CMK (cell line): Measurements from ENCODE around the gene EMX2.

Source experiments
- DNase-seq: peaks from one replicate; pipeline ENCODE4 v3.0.0-alpha.2; 2010; ENCODE audit warnings: low read depth

The EMX2 gene

DNA sequence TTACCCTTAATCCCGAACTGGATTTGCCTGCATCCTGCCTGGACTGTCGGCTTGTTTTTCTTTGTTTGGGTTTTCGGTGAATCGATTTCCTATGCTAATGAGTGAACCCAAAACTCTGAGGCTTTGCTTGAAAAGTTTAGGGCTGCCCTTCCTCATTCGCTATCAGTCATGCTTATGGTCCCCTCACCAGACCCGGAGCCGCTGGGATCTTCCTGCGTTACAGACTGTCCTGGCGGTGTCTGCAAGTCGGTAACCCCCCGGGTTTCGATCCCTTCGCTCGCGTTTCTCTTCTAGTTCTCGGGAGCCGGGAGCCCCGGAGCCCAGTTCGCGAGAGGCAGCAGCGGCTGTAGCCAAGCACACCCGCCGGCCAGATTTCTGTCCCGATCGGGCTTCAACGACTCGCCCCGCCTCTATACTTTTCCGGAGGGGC is 2.2 kb downstream of the EMX2 start:
- DNase-seq = no peak

DNA sequence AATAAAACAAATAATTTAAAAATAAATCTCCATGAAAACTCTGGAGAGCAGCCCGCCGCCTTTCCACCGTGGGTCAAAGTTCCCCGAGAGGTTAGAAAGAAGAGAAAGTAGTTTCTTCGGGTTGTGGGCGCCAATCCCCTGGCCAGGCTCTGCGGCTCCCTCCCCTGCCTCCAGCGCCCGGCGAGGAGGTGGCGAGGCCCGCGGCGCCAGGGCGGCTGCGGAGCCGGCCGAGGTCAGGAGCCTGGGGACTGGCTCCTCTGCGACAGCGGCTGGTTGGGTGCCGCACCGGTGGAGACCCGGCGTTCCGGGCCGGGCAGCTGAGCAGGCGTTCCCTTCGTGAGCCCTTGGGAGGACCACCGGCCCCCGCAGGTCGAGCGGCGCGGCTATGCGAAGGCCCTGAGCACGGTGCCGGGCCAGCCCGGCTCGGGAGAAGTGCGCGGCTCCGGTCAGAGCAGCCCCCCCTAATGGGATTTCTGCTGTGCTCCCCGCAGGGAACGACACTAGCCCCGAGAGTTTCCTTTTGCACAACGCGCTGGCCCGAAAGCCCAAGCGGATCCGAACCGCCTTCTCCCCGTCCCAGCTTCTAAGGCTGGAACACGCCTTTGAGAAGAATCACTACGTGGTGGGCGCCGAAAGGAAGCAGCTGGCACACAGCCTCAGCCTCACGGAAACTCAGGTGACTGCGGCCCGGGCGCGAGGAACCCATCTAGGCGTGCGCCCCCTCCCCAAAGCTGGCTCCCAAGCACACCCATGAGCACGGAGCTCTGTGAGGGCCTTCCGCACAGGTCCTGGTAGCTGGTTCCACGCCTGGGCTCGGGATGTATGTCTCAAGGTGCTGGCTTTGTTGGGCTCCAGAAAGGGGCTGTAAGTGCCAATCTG is 2.8 kb downstream of the EMX2 start:
- DNase-seq = no peak

DNA sequence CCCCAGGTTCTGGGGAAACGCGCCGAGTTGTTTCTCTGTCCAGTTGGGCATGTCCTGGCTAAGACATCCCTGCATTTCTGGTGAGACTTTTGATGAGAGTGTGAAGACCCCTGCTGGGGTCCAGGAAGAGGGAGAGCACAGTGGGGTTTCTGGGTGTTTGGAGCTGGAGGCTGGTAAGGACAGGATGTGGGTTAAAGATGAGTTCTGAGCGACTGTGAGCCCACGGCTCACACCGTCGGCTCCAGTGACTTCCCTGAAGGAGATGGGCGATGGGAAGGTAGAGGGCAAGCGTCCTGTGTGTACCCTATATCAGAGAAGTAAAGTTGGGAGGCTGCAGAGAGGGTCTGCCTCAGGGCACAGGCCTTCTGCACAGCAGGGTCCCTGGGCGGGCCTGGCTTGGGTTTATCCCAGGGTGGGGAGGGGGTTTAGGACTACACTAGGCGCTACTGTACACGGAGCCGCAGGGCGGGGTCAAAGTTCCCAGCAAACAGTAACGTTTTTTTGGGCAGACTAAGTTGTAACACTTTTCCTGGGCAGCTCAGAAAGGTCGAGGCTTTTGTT is 3.6 kb downstream of the EMX2 start:
- DNase-seq = no peak

DNA sequence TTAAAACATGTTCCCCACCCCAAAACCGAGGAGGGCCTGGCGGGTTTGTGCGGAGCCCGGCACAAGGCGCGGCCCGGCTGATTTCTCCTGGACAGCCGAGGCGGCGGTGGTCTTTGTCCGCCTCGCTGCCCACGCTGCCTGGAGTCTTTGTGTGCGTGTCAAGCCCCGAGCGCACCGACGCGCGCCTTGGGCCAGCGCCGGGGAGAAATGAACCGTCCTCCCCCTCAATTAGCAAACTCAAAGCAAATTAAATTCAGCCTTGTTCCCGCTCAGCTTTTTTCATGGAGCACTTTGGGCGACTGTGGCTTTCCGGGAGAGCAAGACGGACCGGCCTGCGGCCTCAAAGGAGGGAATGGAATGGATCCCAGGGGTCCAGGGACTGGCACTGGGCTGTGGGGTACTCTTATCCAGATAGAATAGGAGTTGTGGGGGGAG is 4.1 kb downstream of the EMX2 start:
- DNase-seq = no peak

DNA sequence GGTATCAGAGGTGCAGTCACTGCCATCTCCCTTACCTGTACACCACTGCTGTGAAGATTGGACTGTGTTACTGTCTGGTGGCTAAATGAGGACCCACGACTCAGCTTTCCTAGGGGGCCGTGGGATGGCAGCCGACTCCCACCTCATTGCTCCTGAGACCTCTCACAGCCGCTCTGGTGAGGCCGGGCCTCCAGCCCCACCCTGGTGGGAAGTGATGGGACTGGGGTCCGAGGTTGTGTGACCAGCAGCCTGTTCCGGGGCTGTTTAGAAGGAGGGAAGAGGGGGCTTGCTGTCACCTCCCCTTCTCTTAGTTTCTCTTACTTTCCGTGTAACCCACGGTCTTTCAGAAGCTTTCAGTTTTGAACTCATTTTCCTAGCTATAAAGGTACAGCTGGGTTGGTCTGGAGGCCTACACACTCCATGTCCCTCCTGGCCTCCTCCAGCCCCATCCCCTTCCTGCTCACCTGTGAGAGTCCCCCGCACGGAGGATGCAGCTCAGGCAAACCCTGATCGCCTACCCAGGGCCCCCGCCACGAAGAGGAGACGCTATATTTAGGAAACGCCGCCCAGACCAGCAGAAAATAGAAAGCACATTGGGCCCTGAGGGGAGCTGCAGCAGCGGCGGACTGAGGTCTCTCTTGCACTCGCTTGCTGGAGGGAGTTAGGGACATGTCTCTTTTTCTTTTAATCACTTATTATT is 4.6 kb downstream of the EMX2 start:
- DNase-seq = no peak

DNA sequence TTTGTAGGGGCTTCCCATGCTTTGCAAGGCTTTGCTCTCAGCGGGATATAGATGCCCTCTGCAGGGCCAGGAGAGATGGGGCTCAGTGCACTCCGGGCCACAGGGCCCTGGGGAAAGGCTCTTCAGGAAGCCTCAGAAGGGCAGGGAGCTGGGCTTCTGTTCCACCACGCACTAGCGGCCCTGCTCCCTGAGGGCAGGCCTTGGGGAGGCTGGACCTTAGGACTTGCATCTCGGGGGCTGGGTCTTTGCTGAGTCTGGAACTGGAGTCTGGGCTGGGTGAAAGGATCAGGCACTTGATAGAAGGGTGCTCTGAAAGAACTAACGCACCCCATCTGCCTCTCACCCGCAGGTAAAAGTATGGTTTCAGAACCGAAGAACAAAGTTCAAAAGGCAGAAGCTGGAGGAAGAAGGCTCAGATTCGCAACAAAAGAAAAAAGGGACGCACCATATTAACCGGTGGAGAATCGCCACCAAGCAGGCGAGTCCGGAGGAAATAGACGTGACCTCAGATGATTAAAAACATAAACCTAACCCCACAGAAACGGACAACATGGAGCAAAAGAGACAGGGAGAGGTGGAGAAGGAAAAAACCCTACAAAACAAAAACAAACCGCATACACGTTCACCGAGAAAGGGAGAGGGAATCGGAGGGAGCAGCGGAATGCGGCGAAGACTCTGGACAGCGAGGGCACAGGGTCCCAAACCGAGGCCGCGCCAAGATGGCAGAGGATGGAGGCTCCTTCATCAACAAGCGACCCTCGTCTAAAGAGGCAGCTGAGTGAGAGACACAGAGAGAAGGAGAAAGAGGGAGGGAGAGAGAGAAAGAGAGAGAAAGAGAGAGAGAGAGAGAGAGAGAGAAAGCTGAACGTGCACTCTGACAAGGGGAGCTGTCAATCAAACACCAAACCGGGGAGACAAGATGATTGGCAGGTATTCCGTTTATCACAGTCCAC is 5.4 kb downstream of the EMX2 start:
- DNase-seq = no peak

DNA sequence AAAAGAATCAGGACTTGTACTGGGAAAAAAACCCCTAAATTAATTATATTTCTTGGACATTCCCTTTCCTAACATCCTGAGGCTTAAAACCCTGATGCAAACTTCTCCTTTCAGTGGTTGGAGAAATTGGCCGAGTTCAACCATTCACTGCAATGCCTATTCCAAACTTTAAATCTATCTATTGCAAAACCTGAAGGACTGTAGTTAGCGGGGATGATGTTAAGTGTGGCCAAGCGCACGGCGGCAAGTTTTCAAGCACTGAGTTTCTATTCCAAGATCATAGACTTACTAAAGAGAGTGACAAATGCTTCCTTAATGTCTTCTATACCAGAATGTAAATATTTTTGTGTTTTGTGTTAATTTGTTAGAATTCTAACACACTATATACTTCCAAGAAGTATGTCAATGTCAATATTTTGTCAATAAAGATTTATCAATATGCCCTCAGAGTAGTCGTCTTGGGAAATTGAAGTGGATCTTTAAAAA is 6.6 kb downstream of the EMX2 start:
- no peak for DNase-seq

DNA sequence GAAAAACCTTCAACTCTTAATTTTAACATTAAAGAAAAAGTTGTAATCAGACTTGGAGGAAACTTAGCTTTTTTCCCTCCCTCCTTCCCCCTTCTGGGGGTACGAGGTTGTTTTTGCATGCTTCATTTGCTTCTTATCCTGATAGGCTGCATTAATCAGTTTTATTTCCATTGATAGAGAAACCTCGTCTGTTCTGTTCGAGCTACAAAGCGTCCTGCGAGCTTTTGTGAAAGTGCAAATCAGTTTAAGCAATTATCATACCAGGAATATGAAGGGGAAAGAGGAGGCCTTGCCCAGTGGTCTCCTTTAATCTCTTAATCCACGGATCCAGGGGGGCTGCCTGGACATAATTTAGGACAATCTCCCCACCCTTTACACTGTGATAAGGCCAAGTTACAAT is 7.5 kb downstream of the EMX2 start:
- DNase-seq = no peak

DNA sequence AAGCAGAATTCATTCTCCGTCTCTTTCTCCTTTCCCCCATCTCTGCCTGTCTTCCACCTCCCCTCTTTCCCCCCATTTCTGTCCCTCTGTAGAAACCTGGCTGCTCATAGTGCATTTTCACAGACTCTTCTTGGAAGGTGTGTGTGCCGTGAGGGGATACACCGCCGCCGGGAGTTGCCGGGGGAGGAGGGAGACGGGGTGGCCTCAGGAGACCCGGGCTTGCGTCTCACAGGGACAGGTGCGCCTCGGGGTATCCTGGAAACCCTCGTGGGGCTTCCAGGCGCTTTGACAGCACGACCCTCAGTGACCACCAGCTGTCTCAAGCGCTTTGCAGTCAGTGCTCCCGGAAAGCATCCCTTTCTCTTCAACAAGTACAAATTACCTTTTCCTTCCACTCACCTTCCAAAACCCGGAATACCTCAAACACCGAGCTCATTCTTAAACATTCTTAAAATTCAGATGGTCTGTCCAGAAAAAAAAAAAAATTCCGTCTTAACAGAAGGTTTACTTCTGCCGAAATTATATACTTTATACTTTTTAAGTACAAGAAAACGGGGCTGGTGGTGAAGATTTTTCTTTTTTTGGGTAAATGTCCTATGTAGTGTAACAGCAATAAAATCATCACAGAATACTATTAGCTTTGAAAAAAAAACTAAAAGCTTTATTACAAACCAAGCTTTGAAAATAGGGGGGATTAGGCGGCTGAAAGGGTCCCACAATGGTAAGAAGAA is 8.2 kb downstream of the EMX2 start:
- DNase-seq = no peak

DNA sequence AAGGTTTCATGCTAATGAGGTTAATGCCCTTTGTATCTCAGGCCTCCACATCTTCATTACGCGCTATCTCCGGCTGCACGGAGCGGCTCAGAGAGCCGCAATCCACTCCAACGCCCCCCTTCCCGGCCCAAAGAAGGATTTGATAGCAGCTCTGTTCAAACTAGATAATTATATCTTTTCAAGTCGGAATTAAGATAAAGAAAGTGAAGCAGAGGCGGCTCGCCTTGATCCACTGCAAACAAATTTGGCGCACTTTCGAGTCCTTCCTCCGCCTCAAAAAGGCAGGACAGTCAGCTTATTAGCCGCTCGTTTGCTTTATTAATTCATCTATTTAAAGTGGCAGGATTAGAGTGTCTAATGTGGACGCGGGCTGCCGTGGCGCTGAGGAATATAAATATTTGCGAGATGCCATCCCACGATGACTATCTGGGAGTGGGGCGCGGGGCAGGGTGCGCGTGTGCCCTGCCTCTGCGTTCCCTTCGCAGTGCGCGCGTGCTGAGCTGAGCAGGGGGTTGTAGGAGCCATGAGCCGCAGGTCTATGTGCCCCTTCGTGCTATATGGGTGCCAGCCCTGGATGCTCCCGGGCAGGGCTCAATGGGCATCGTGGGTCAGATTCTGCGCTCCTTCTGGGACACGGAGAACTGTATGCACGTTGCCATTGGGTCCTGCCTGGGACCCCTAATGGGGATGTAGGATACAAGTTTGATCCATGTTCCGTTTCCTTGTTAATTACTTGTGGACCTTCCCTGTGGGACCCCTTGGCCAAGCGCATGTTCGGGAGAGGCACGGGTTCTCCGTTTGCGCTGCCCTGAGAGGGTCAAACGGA is 9.0 kb downstream of the EMX2 start:
- no peak for DNase-seq

DNA sequence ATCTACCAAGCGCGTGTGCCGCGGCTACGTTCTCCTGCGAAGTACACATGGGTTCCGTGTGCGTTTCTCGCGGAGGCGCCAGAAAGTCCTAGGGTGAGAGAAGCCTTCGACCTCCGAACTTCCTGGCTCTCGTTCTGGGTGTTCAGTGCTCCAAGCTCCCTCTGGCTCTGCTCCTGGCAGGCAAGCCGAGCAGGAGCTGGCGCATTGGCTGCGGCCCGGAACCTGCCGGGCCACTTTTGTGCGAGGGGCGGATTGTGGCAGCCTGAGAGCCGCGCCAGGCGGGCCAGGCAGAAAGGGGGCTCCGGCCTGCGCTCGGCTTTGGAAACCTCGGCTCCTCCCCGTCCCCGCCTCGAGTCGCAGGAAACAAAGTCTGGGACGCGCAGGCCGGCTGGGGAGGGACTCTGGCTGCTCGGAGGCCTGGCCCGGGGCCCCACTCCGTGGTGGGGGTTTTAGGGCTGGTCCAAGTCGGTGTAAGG is 9.6 kb downstream of the EMX2 start:
- DNase-seq = no peak

DNA sequence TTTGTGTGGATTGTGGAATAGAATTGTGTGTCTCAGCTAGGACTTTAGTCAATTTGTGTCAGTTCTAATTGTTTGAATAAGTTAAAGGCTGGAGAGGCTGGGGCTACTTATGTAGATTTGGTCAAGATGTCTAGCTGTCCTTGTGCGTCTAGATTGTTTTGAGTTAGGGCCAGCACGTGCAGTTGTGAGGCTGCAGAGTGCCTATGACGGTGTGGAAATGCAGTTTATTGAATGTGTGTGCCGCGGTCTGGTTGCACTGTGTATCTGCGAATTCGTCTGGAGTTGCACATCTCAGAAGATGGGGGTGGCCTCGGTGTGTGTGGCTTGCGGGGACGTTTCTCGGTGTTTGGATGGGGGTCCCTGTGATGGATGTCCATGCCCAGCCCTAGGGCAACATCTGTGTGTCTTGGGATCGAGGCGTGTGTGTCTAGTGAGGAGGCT is 10.2 kb downstream of the EMX2 start:
- no peak for DNase-seq

DNA sequence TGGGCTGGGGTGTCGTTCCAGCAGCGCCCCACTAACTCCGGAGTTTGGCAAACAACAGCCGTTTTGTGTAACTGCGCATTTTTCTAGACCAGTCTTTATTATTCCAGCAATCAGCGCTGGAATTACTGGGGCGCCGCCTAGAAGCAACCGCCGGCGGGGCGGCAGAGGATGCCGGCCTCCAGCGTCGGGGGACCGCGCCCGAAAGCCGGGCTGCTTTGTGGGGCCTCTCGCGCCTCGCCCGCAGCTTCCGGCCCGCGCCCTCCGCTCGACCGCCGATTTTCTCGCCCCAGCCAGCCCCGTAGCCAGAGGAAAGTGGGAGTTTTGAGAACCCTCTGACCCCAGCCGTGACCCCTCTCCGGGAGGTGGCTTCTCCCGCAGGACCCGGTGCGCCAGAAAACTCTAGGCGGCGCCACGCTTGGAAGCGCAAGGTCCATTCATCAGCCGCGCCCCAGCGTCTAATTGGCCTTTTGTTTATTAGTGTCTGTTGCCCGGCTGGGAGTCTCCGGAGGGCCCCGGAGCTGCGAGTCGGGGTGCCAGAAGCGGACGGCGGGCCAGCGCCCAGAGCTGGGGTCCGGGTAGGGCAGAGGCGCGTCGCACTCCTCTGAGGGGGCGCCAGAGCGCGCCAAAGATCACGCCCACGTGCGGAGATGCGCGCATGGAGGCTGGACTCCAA is 10.7 kb downstream of the EMX2 start:
- no peak for DNase-seq

DNA sequence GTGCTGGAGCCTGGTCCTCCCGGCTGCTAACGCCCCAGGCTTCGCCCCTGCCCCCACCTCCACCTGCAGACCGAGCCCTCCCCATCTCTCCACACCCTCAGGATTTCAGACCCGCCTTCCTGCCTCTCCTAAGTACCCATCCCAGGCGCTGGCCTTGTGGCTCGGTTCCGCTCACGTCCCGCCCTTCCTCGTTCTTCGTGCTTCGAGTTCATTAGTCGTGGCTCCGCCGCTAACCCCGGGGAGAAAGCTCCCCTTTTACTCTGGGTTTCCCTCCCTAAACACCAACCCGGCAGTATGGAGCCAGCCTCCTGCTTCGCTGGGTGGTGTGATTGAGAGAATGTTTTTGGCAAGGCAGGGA is 11.2 kb downstream of the EMX2 start:
- no peak for DNase-seq

DNA sequence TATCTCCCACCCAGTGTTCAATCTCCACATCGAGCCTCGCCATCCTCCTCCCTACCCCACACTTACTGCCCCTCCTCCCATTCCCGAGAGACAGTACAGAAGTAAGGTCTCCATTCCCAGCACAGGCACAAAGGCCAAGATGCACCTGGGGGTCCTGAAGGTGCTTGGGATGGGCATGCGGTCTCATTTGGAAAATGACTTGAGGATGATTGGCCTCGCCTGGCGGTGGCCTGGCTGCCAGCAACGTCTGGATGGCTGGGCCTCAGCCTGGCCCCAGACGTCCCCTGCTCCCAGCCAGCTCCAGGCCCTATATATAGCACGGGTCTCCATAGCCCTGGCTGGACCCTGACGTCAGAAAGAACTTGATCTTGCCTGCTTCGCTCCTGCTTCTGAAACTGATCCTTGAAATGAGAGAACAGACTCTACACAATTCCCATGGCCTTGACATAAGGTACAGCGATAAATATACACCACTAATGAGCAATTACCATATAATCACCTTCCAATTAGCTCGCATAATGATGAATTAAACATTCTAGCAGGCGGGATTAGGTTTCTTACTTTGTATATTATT is 11.8 kb downstream of the EMX2 start:
- DNase-seq = no peak

DNA sequence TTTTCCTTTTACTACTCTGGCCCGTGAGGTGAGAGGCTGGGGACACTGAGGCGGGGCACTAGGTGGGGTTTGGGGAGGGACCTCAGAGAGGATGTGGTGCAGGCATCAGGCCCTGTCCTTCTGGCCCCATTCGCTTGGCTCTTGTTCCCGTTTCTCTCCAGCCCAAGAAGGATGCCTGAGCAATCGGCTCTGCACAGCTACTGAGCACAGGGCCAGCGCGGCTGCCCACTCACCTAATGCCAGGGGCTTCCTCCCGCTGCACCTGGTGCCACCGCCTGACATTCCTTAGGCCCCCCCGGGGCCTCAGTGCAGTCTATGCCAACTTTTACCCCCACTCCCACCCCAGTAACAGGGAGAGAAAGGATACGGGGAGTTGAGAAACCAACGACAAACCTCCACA is 12.5 kb downstream of the EMX2 start:
- no peak for DNase-seq

DNA sequence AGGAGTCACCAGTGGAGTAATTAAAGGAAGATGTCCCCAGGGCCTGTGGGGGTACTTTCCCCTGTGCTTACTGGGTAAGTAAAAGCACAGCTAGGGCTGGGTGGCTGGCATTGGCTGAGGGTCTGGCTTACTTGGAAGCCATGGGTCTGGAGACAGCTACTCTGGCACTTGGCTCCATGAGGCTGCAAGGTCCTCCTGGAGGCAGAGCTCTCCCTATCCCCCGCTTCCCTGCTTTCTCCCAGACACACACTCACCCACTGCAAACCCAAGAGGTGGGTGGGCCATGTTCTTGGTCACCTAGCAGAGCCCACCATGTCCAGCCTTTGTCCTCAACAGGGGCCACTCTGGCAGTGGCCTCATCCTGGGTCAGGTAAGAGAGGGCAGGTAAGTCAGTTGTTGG is 13.3 kb downstream of the EMX2 start:
- DNase-seq = no peak

DNA sequence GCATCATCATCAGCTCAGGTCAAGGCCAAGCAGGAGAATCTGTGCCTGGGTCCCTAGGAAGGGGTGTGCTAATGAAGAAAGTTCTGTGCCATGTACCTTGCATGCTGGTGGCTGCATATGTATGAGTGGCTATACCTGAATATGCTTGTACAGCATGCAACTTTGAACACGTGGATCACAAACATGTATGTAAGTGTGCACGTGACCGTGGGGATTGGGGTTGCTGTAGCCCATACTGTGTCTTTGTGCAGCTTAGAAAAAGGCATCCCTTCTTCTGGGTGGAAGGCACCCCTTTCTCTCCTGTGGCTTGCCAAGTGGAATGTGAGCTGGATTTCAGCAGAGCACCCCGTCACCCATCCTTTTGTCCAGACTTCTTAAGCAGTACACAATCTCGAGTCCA is 13.8 kb downstream of the EMX2 start:
- no peak for DNase-seq

DNA sequence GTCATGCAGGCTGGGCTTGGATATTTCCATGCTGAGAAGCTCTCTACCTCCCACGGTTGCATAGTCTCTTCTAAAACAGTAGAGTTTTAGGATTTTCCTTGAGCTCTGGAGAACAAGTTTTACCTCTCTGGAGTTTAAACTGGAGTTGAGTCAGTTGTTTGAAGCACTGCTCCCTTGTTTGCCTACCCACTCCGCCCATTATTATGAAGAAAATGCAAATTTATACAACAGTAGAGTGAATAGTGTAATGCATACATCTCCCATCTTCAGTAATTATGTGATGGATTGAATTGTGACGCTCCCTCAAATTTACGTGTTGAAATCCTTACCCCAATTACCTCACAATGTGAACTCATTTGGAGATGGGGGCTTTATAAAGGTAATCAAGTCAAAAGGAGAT is 17.2 kb downstream of the EMX2 start:
- no peak for DNase-seq
